Ovary (tissue), 9 donors: ENCODE data around the gene KCNJ10. TPM values are rescaled to one million over a fixed set of nuclear protein-coding genes. Genes with fewer than 3 reads are reported as not detected.

Experiments used
- DNase-seq, 5 donors: peaks; one replicate each; pipeline ENCODE4 v3.0.0-alpha.2; 2019 to 2020
- H3K27ac ChIP-seq, 2 donors: fragments of 200-600 bp; one replicate each; pipeline versions ENCODE4 v1.5.1 to v1.8.0; 2019 to 2022
- H3K27me3 ChIP-seq: fragments of 200-600 bp; one replicate; pipeline ENCODE4 v1.8.0; 2022
- H3K36me3 ChIP-seq: fragments of 200-600 bp; sonication (generic); one replicate; pipeline ENCODE4 v1.5.1; 2019
- H3K4me1 ChIP-seq: one replicate; pipeline ENCODE4 v1.8.1; 2013; ENCODE audit warnings: mild to moderate bottlenecking, moderate library complexity; ENCODE audit not compliant: insufficient read depth
- H3K4me3 ChIP-seq: fragments of 200-600 bp; sonication (generic); one replicate; pipeline ENCODE4 v1.5.1; 2017
- H3K9me3 ChIP-seq, 2 donors: fragments of 200-600 bp in 1 of 2; sonication (generic) in 1 of 2; one replicate each; pipeline versions ENCODE4 v1.5.1 to v1.8.1; 2013 to 2019; ENCODE audit warnings: mild to moderate bottlenecking in 1 of 2, moderate library complexity in 1 of 2
- EP300 ChIP-seq: sonication (generic); formaldehyde crosslinking; IDR thresholded peaks from one replicate; pipeline ENCODE4 v1.6.1; 2017; ENCODE audit warnings: antibody characterized with exemption
- POLR2A ChIP-seq: fragments of 450-650 bp; IDR thresholded peaks from one replicate; pipeline ENCODE4 v1.6.1; 2017; ENCODE audit warnings: antibody characterized with exemption, mild to moderate bottlenecking, moderate library complexity
- WGBS, 3 donors: extraction: QIAGEN DNeasy Blood & Tissue Kit in 1 of 3; methylation state at CpG; one replicate each; pipeline versions ENCODE4 v1.1.5 to v1.1.7; 2013 to 2017; 5-methylcytosine and 5-hydroxymethylcytosine counted together
- intact Hi-C, 4 donors: fragments of 100-400 bp; cut with DNase I; formaldehyde crosslinking; loops; one replicate each; pipeline versions ENCODE4 v1.11.0 to v1.15.1; 2022 to 2023
- polyA plus RNA-seq, 2 donors: library from polyadenylated mRNA; stranded (reverse); fragments of 200-250 nt in 1 of 2; fragments of 350-450 nt in 1 of 2; fragmentation: Illumina TruSeq in 1 of 2; extraction: RNeasy Lipid Tissue Mini Kit (QIAGEN cat#74804) in 1 of 2; gene quantifications; one replicate each; pipeline ENCODE4 v1.2.3, GENCODE V29; 2013 to 2014
- total RNA-seq, 7 donors: library from RNA; depleted of rRNA in 2 of 7; stranded (reverse); fragments of >200 nt in 2 of 7; fragmentation: NEBNext Ultra II Directional in 3 of 7; extraction: Animal tissue kit (Norgen Biotek cat#: 25700) in 3 of 7; gene quantifications; one replicate each; pipeline versions ENCODE4 v1.1.0 to v1.2.4, GENCODE V29; 2016 to 2023
- TF ChIP-seq, protein P1 (sequence below), 3 donors: fragments of 450-650 bp in 2 of 3; fragments of 200-600 bp in 1 of 3; IDR thresholded peaks; one replicate each; pipeline versions ENCODE4 v1.5.1 to v1.8.0; 2016 to 2022; ENCODE audit warnings: antibody characterized with exemption in 3 of 3, mild to moderate bottlenecking in 1 of 3
- donor health status: DM: no; HTN: no; CAD: no; lungs with moderate emphysema.
- donor health status: DM: no; HTN: no; CAD: no.
- donor health status: Bipolar disorder and iron deficiency.
- donor health status: DM: yes; HTN: yes; CAD: no.
- donor health status: DM: no; HTN: no; CAD: no.
- donor health status: DM: yes; HTN: yes; CAD: no.

The KCNJ10 gene
- total and polyA plus RNA-seq, 9 donors = 0.02 to 0.28 (median 0.17) TPM; not detected in 5

DNA sequence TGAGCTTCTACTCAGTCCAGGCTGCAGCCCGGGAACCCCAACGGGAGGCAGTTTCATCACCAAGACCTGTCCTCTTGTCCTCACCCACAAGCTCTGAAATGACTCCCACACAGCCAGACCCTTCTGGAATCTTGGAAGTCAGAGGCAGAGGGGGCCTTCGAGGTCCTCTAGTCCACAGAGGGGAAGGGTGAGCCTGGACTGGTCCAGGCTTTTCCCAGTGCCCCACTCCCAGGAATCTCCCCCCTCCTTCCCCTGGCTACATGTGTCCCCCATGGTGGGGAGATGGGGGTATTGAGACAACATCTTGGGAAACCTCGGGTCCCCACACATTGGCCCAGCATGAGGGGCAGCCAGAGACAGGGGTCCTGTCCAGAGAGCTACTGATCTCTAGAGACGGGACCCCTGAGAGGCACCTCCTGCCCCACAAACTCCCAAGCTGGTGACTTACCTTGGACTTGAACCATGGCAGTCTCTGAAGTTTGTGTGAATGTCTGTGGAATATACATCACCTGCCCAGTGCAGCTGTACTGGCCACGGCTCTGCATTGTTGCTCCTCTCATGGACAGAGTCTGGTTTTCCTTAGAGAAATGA is 96.5 kb downstream of the KCNJ10 start:
- Histone ChIP-seq H3K4me3 (no peak overlapping the region), H3K4me1 (no peaks in the 10 kb centered on the region), H3K27me3 (no peaks in the 10 kb centered on the region), H3K9me3 (no peaks in the 10 kb centered on the region), H3K36me3 (no peaks in the 10 kb centered on the region), H3K27ac (no peak overlapping the region)
- WGBS, 3 donors = 66 to 70% (median 66%) methylated on average over 6 of the region's 6 CpGs
- TF ChIP-seq, protein P1, sequence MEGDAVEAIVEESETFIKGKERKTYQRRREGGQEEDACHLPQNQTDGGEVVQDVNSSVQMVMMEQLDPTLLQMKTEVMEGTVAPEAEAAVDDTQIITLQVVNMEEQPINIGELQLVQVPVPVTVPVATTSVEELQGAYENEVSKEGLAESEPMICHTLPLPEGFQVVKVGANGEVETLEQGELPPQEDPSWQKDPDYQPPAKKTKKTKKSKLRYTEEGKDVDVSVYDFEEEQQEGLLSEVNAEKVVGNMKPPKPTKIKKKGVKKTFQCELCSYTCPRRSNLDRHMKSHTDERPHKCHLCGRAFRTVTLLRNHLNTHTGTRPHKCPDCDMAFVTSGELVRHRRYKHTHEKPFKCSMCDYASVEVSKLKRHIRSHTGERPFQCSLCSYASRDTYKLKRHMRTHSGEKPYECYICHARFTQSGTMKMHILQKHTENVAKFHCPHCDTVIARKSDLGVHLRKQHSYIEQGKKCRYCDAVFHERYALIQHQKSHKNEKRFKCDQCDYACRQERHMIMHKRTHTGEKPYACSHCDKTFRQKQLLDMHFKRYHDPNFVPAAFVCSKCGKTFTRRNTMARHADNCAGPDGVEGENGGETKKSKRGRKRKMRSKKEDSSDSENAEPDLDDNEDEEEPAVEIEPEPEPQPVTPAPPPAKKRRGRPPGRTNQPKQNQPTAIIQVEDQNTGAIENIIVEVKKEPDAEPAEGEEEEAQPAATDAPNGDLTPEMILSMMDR (IDR thresholded peaks at IDR 0.05) = no peak
- TF ChIP-seq POLR2A = no peak
- no peak for TF ChIP-seq EP300
- intact Hi-C loops = no loop called here
- no peak for DNase-seq

DNA sequence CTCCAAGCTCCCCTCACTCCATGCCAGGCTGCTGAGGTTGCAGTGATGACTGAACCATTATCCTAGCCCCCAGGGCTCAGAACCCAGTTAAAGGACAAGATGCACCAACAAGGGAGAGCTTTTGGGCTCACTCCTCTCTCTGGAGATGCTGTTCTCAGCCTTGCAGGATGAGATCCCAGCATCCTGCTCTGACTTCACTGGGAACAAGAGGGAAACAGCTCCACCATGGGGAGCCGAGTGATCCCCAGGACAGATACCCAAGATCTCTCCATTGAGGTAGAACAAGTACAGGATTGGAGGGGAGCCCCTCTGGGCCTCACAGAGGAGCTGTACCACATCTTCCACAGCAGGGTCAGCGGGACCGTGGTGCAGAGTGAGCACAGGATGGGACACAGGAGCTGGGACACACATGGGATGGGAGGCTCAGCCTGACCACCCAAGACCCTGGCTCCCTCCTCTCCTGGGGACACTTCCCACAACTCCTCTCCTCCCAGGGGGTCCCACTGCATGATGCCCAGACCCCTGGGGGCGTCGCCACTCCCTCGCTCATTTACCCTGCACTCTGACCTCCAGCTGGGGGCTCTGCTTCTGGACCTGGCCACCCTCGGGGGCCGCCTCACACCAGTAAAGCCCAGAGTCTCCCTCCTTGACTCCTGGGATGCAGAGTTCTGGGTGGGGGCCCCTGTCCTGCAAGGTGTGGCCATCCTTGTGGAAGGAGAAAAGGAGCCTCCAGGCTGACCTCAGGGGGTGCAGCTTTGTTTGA is 97.3 kb downstream of the KCNJ10 start:
- DNase-seq = no peak
- intact Hi-C loops = no loop called here
- 72 to 84% (median 83%) methylated on average over 7 to 8 of the region's 8 CpGs for WGBS, 3 donors

DNA sequence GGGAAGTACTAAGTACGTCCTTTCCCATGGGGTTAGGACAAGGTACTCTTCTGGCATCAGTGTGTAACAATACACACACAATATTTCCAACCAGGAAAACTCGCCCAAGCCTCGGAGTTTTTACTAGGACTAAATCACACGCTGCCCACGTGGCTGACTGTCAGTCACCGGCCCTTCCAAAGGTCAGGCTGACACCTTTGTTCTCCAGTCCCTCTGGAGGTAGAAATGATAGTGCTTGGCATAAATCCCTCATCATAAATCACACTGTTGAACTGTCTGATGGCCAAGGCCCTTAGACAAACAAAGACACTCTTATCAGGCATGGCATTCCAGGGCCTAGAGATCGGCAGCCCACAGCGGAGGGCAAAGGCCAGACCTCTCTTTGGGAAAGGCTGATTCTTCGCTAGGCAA is 99.0 kb downstream of the KCNJ10 start:
- H3K27me3 ChIP-seq = no peaks in the 10 kb centered on the region
- no peak overlapping the region for H3K4me3 ChIP-seq
- DNase-seq = no peak
- no peak for TF ChIP-seq POLR2A
- TF ChIP-seq, protein P1 (IDR thresholded peaks at IDR 0.05) = no peak
- no peak for TF ChIP-seq EP300
- no peak overlapping the region for H3K27ac ChIP-seq
- H3K4me1 ChIP-seq = no peaks in the 10 kb centered on the region
- H3K9me3 ChIP-seq = no peaks in the 10 kb centered on the region
- intact Hi-C loops = no loop called here
- no peaks in the 10 kb centered on the region for H3K36me3 ChIP-seq
- 32 to 40% (median 40%) methylated on average over 9 of the region's 9 CpGs for WGBS, 3 donors

More for the DNA sequence above, 97.3 kb downstream of the KCNJ10 start:
- Histone ChIP-seq H3K4me3 (no peak overlapping the region), H3K36me3 (no peaks in the 10 kb centered on the region), H3K4me1 (no peaks in the 10 kb centered on the region), H3K9me3 (no peaks in the 10 kb centered on the region), H3K27me3 (no peaks in the 10 kb centered on the region), H3K27ac (no peak overlapping the region)
- TF ChIP-seq, protein P1 (IDR thresholded peaks at IDR 0.05) = no peak
- no peak for TF ChIP-seq POLR2A
- TF ChIP-seq EP300 = no peak

DNA sequence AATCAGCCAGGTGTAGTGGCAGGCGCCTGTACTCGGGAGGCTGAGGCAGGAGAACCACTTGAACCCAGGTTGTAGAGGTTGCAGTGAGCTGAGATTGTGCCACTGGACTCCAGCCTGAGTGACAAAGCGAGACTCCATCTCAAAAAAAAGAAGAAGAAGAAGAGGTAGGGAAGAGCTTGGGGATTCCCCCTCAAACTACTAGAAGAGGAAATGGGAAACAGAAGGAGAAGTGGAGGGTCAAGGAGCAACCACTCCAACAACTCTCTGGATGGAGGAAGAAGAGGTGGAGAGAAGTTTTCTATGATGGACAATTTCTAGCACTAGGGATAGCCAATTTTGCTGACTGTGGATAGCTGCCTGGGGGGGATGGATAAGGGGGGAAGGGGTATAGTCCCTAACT is 101.1 kb downstream of the KCNJ10 start:
- no peaks in the 10 kb centered on the region for H3K27me3 ChIP-seq
- 90 to 97% (median 92%) methylated on average over 3 of the region's 3 CpGs for WGBS, 3 donors
- intact Hi-C loops = no loop called here
- no peaks in the 10 kb centered on the region for H3K36me3 ChIP-seq
- DNase-seq = no peak
- no peaks in the 10 kb centered on the region for H3K4me1 ChIP-seq
- H3K27ac ChIP-seq = no peak overlapping the region
- H3K4me3 ChIP-seq = no peak overlapping the region
- TF ChIP-seq, protein P1 (IDR thresholded peaks at IDR 0.05) = no peak
- TF ChIP-seq EP300 (no peak), POLR2A (no peak)
- H3K9me3 ChIP-seq = no peaks in the 10 kb centered on the region
